Glutamatergic neuron (in vitro differentiated cells): ENCODE measurements around the gene MAP7D3. TPM values are rescaled to one million over a fixed set of nuclear protein-coding genes. Genes with fewer than 3 reads are reported as not detected.

ENCODE experiments used
- DNase-seq: peaks from one replicate; pipeline ENCODE4 v3.0.0; 2022
- H3K27ac Mint-ChIP-seq: one replicate; pipeline ENCODE4 v1.8.0; 2020; ENCODE audit warnings: mild to moderate bottlenecking, mixed read lengths, inconsistent platforms; ENCODE audit not compliant: unreplicated experiment
- H3K27me3 Mint-ChIP-seq: one replicate; pipeline ENCODE4 v1.8.0; 2020; ENCODE audit warnings: mild to moderate bottlenecking, moderate library complexity, mixed read lengths, inconsistent platforms; ENCODE audit not compliant: unreplicated experiment
- H3K36me3 Mint-ChIP-seq: one replicate; pipeline ENCODE4 v1.8.0; 2020; ENCODE audit warnings: mild to moderate bottlenecking, mixed read lengths, inconsistent platforms; ENCODE audit not compliant: unreplicated experiment
- H3K4me1 Mint-ChIP-seq: one replicate; pipeline ENCODE4 v1.8.0; 2020; ENCODE audit warnings: mild to moderate bottlenecking, low read depth, mixed read lengths, inconsistent platforms; ENCODE audit not compliant: unreplicated experiment
- H3K4me3 Mint-ChIP-seq: one replicate; pipeline ENCODE4 v1.8.0; 2020; ENCODE audit warnings: mild to moderate bottlenecking, mixed read lengths, inconsistent platforms; ENCODE audit not compliant: unreplicated experiment
- H3K9me3 Mint-ChIP-seq: one replicate; pipeline ENCODE4 v1.8.0; 2020; ENCODE audit warnings: mild to moderate bottlenecking, moderate library complexity, mixed read lengths, inconsistent platforms; ENCODE audit not compliant: unreplicated experiment
- total RNA-seq: library from RNA; stranded (reverse); fragmentation: NEBNext Ultra II Directional; extraction: Animal tissue kit (Norgen Biotek cat#: 25700); gene quantifications from one replicate; pipeline ENCODE4 v1.2.1, GENCODE V29; 2021; ENCODE audit not compliant: unreplicated experiment
- TF ChIP-seq, protein P1 (sequence below): fragments of 200-600 bp; sonication (generic); IDR thresholded peaks from one replicate; pipeline ENCODE4 v1.5.0; 2021; ENCODE audit not compliant: partially characterized antibody, unreplicated experiment

MAP7D3 gene
- total RNA-seq, 1 donor from 2014 or later = 4.6 TPM

DNA sequence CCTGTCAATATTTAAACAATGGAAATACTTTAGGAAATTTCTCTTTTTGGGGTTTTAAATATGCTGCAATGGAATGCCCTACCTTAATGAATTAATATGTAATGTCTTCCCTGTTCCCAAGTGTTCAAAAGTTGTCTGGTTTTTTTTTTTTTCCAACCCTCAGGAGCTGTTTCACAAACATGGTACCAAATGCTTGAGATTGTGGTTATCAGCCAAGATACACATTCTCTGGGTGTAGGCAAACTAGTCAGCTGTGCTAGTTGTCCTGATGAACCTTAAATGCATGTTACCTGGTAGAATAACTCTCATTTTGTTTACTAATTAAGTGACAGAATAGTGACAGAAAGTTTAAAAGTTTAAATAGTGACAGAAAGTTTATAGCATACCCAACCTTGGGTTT is 53.2 kb downstream of the MAP7D3 start:
- H3K9me3 Mint-ChIP-seq = peaks cover 5% of the 10 kb centered on the region
- no peak overlapping the region for H3K27ac Mint-ChIP-seq
- TF ChIP-seq, protein P1, sequence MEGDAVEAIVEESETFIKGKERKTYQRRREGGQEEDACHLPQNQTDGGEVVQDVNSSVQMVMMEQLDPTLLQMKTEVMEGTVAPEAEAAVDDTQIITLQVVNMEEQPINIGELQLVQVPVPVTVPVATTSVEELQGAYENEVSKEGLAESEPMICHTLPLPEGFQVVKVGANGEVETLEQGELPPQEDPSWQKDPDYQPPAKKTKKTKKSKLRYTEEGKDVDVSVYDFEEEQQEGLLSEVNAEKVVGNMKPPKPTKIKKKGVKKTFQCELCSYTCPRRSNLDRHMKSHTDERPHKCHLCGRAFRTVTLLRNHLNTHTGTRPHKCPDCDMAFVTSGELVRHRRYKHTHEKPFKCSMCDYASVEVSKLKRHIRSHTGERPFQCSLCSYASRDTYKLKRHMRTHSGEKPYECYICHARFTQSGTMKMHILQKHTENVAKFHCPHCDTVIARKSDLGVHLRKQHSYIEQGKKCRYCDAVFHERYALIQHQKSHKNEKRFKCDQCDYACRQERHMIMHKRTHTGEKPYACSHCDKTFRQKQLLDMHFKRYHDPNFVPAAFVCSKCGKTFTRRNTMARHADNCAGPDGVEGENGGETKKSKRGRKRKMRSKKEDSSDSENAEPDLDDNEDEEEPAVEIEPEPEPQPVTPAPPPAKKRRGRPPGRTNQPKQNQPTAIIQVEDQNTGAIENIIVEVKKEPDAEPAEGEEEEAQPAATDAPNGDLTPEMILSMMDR = no peak

DNA sequence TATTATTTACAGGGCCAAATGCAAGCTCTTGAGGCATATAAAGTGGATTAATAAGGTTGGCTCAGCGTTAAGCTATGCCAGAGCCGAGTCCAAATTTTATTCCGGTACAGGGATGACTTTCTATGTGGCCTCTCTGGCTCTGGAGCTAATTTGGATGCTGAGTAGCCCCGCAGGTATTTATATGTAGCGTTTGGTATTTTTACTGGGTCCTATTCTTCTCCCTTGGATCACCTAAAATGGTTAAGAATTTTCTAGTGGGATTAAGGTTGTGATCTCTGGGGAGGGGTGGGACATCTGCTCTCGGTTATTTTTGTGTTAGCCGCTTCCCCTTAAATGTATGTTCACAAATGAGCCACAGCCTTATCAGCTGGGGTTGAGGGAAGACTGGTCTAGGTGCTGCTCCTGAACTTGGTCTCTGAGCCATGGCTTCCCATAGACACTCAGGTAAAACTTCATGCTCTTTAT is 54.5 kb downstream of the MAP7D3 start:
- no peak overlapping the region for H3K4me3 Mint-ChIP-seq
- H3K27me3 Mint-ChIP-seq = peaks cover 2% of the 10 kb centered on the region
- H3K36me3 Mint-ChIP-seq = no peaks in the 10 kb centered on the region
- TF ChIP-seq, protein P1 = no peak
- H3K4me1 Mint-ChIP-seq = peaks cover 22% of the 10 kb centered on the region
- no peak for DNase-seq
- H3K27ac Mint-ChIP-seq = no peak overlapping the region
- peaks cover 5% of the 10 kb centered on the region for H3K9me3 Mint-ChIP-seq

More for the DNA sequence above, 53.2 kb downstream of the MAP7D3 start:
- DNase-seq = no peak
- Mint-ChIP-seq H3K36me3 (no peaks in the 10 kb centered on the region), H3K4me3 (no peak overlapping the region), H3K27me3 (peaks cover 2% of the 10 kb centered on the region), H3K4me1 (peaks cover 22% of the 10 kb centered on the region)

GRCh38 chrX:136195247-136195646 is 56.0 kb downstream of the MAP7D3 start:
- Mint-ChIP-seq H3K27me3 (peaks cover 2% of the 10 kb centered on the region), H3K9me3 (peaks cover 3% of the 10 kb centered on the region)

DNA sequence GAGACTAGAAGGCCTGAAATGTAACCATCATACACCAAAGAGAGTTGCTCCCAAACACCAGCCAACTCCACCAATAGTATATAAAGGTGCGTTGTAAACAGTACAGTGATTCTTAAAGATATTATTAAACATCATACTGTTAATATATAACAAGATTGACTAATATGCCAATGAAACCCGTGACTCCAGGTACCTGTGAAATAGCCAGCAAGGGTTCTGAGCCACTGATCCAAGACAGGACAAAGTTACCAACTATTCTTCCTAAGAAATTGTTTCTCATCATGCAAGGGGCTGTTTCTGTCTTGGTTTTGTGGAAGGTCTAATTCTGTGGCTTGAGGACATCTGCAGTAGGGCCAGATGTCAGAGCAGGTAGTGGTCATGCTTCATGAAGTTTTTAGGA is 56.7 kb downstream of the MAP7D3 start:
- Mint-ChIP-seq H3K27ac (no peak overlapping the region), H3K9me3 (peaks cover 3% of the 10 kb centered on the region), H3K4me3 (no peak overlapping the region), H3K36me3 (no peaks in the 10 kb centered on the region), H3K27me3 (peaks cover 2% of the 10 kb centered on the region), H3K4me1 (peaks cover 16% of the 10 kb centered on the region)
- DNase-seq = no peak
- TF ChIP-seq, protein P1 = no peak

More at GRCh38 chrX:136195247-136195646, 56.0 kb downstream of the MAP7D3 start:
- H3K4me3 Mint-ChIP-seq = no peak overlapping the region
- no peak for DNase-seq
- no peaks in the 10 kb centered on the region for H3K36me3 Mint-ChIP-seq
- no peak overlapping the region for H3K27ac Mint-ChIP-seq
- TF ChIP-seq, protein P1 = no peak
- H3K4me1 Mint-ChIP-seq = peaks cover 18% of the 10 kb centered on the region

- H3K4me1 Mint-ChIP-seq = peaks cover 12% of the 10 kb centered on the region
- DNase-seq = no peak
- TF ChIP-seq, protein P1 = no peak
- peaks cover 3% of the 10 kb centered on the region for H3K9me3 Mint-ChIP-seq
- no peaks in the 10 kb centered on the region for H3K36me3 Mint-ChIP-seq
- no peak overlapping the region for H3K27ac Mint-ChIP-seq
- H3K27me3 Mint-ChIP-seq = peaks cover 2% of the 10 kb centered on the region
- H3K4me3 Mint-ChIP-seq = no peak overlapping the region
Observed at GRCh38 chrX:136193771-136194170, 57.4 kb downstream of the MAP7D3 start.
